HepG2 (cell line): Measurements from ENCODE around the gene MACROD2. TPM values are rescaled to one million over a fixed set of nuclear protein-coding genes. Genes with fewer than 3 reads are reported as not detected.

Experiments
- ATAC-seq: fragments of 200-7000 bp; cut with Tn5 transposase; 3 replicates; pipeline ENCODE4 v1.9.1; 2020; ENCODE audit warnings: mild to moderate bottlenecking, moderate library complexity
- BruUV-seq: library from RNA; stranded (reverse); fragments of 400-500 nt; replicated peaks from 2 replicates; lab custom pipeline; 2021; lab: Mats Ljungman, UMichigan
- CTCF ChIA-PET: fragments of 300-600 bp; formaldehyde crosslinking; extraction: SDS; loops from one replicate; lab custom pipeline; 2021; ENCODE audit warnings: low total read pairs, inconsistent platforms, low intra/inter-chr PET ratio; lab: Yijun Ruan, JAX
- POLR2A ChIA-PET: fragments of 350-600 bp; sonication (Branson Sonifier 250); formaldehyde crosslinking; loops from one replicate; lab custom pipeline; 2020; ENCODE audit warnings: antibody characterized with exemption, inconsistent platforms; lab: Yijun Ruan, JAX
- DNase-seq: peaks from one replicate; pipeline ENCODE4 v3.0.0-alpha.2; 2015; ENCODE audit warnings: low spot score
- FAIRE-seq: peaks from 3 replicates; lab custom pipeline; 2011; peaks lifted over from hg19 to GRCh38; lab: Jason Lieb, UNC
- H2AFZ ChIP-seq: one replicate; pipeline ENCODE4 v1.6.1; 2011; ENCODE audit warnings: low read length, inconsistent platforms
- H3K27ac ChIP-seq: fragments of 300-600 bp; 3 replicates; pipeline ENCODE4 v1.8.0; 2011; ENCODE audit warnings: mixed run types, mild to moderate bottlenecking, mixed read lengths, low read length, inconsistent platforms; ENCODE audit not compliant: insufficient read depth; ENCODE audit errors: extremely low read length
- H3K27me3 ChIP-seq, 2 experiments: fragments of 200-600 bp in 1 of 2; 2 replicates in 1 of 2; 3 replicates in 1 of 2; pipeline versions ENCODE4 v1.6.0 to v1.8.0; 2011; ENCODE audit warnings: low read length in 2 of 2, mild to moderate bottlenecking in 2 of 2, moderate library complexity in 2 of 2, inconsistent platforms in 1 of 2; ENCODE audit not compliant: insufficient read depth in 2 of 2, control insufficient read depth in 1 of 2
- H3K36me3 ChIP-seq, 2 experiments: fragments of 200-600 bp in 1 of 2; replicated peaks in 1 of 2; 2 replicates in 1 of 2; 3 replicates in 1 of 2; pipeline versions ENCODE4 v1.5.1 to v1.8.0; 2011; ENCODE audit warnings: low read length in 2 of 2, inconsistent platforms in 1 of 2; ENCODE audit not compliant: insufficient read depth in 2 of 2, control insufficient read depth in 1 of 2
- H3K4me1 ChIP-seq: 2 replicates; pipeline ENCODE4 v1.5.1; 2012; ENCODE audit warnings: low read length, inconsistent platforms; ENCODE audit not compliant: insufficient read depth
- H3K4me2 ChIP-seq: 2 replicates; pipeline ENCODE4 v1.6.0; 2011; ENCODE audit warnings: low read depth, low read length, inconsistent platforms
- H3K4me3 ChIP-seq, 3 experiments: fragments of 200-600 bp in 1 of 3; sonication (generic), shearing (Covaris generic) in 1 of 3; replicated peaks in 1 of 3; 2 replicates each; pipeline ENCODE4 v1.5.1; 2011 to 2016; ENCODE audit warnings: low read length in 3 of 3, inconsistent platforms in 2 of 3, low read depth in 2 of 3, mild to moderate bottlenecking in 2 of 3, control low read depth in 1 of 3, mixed read lengths in 1 of 3; ENCODE audit not compliant: insufficient read depth in 1 of 3
- H3K79me2 ChIP-seq: one replicate; pipeline ENCODE4 v1.6.1; 2011; ENCODE audit warnings: low read length, inconsistent platforms; ENCODE audit not compliant: insufficient read depth
- H3K9ac ChIP-seq: 2 replicates; pipeline ENCODE4 v1.6.0; 2011; ENCODE audit warnings: mild to moderate bottlenecking, low read depth, low read length, inconsistent platforms; ENCODE audit not compliant: insufficient read depth
- H3K9me3 ChIP-seq: 2 replicates; pipeline ENCODE4 v1.5.1; 2012; ENCODE audit warnings: mild to moderate bottlenecking, low read length
- H4K20me1 ChIP-seq: 2 replicates; pipeline ENCODE4 v1.6.0; 2011; ENCODE audit warnings: inconsistent platforms, mild to moderate bottlenecking, low read length, moderate library complexity; ENCODE audit not compliant: insufficient read depth
- CHCHD3 ChIP-seq: sonication (generic); formaldehyde crosslinking; IDR thresholded peaks from 2 replicates; pipeline ENCODE4 v1.8.0; 2022; ENCODE audit warnings: mild to moderate bottlenecking, missing genetic modification reagents, moderate library complexity
- NFYC ChIP-seq: IDR thresholded peaks from 2 replicates; pipeline ENCODE4 v1.6.1; 2016; ENCODE audit warnings: missing genetic modification reagents, missing compliant biosample characterization
- SIX1 ChIP-seq: sonication (generic); formaldehyde crosslinking; IDR thresholded peaks from 2 replicates; pipeline ENCODE4 v1.4.0; 2020; ENCODE audit warnings: missing genetic modification reagents, borderline replicate concordance
- SNAPC2 ChIP-seq: sonication (generic); formaldehyde crosslinking; IDR thresholded peaks from 2 replicates; pipeline ENCODE4 v1.8.1; 2022; ENCODE audit warnings: mild to moderate bottlenecking, missing genetic modification reagents
- SP140L ChIP-seq: sonication (generic); formaldehyde crosslinking; IDR thresholded peaks from 2 replicates; pipeline ENCODE4 v1.4.0; 2020; ENCODE audit warnings: missing genetic modification reagents, borderline replicate concordance
- ZFP36 ChIP-seq: fragments of 150-350 bp; IDR thresholded peaks from 2 replicates; pipeline ENCODE4 v1.6.1; 2018; ENCODE audit warnings: borderline replicate concordance, low read length, low read depth; ENCODE audit not compliant: partially characterized antibody
- ZNF337 ChIP-seq: sonication (generic); formaldehyde crosslinking; IDR thresholded peaks from 2 replicates; pipeline ENCODE4 v1.5.1; 2020; ENCODE audit warnings: missing genetic modification reagents, low read depth, mild to moderate bottlenecking, borderline replicate concordance
- WGBS: methylation state at CpG from one replicate; pipeline ENCODE4 v1.1.6; 2017; ENCODE audit warnings: low lambda C conversion rate; 5-methylcytosine and 5-hydroxymethylcytosine counted together
- in situ Hi-C: cut with HindIII; loops from 2 replicates; pipeline ENCODE4 v1.10.0; 2017; ENCODE audit warnings: low pct_unique_long_range_greater_than_20kb; ENCODE audit not compliant: extremely low pct_ligation_motif_present
- intact Hi-C: fragments of 100-400 bp; cut with micrococcal nuclease; formaldehyde crosslinking; loops from one replicate; pipeline ENCODE4 v1.10.0; 2022; ENCODE audit not compliant: unreplicated experiment
- polyA plus RNA-seq, 8 experiments: library from polyadenylated mRNA; depleted of rRNA in 3 of 8; stranded (reverse) in 7 of 8; unstranded in 1 of 8; fragments of >200 nt; fragmentation: Illumina TruSeq in 4 of 8; extraction: Trizol in 4 of 8; gene quantifications; 2 replicates each; pipeline versions ENCODE4 v1.2.1 to v1.2.3, GENCODE V29; 2011 to 2016; ENCODE audit warnings: low read depth in 4 of 8, missing spikeins in 1 of 8, mixed read lengths in 1 of 8; ENCODE audit not compliant: insufficient read depth in 1 of 8
- total RNA-seq, 5 experiments: library from RNA; depleted of rRNA; stranded (reverse); fragments of >200 nt; fragmentation: Illumina TruSeq; extraction: Trizol; gene quantifications; 2 replicates each; pipeline ENCODE4 v1.2.3, GENCODE V29; 2016; ENCODE audit warnings: low read depth in 1 of 5
- TF ChIP-seq, protein P1 (sequence below), 2 experiments: sonication (generic) in 1 of 2; formaldehyde crosslinking in 1 of 2; IDR thresholded peaks; 2 replicates each; pipeline versions ENCODE4 v1.4.0 to v1.6.1; 2016 to 2020; ENCODE audit warnings: borderline replicate concordance in 1 of 2, low read depth in 1 of 2, mild to moderate bottlenecking in 1 of 2, missing genetic modification reagents in 1 of 2

The MACROD2 gene
- total and polyA plus RNA-seq, 2 of the 13 experiments (the other 11 are each of a cell fraction or from before 2014, with no cell fraction given), result 0.13 to 0.51 TPM

DNA sequence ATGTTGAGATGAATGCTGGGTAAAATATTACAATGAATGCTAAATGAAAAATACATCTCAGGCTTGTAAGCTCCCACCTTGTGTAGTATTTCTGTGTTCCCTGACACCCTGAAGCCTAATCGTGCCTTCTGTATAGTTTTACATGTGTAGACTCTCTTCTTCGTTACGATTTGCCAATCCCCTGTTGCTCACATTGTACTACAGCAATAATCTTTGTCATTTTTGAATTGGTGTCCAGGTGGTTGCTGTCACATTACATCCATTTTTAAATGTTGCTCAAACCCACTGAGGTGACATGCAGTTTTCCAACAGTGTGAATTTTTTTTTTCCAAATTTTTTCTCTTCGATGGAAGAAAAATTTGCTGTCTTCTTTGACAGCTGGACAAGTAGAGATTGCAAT, 642.1 kb downstream of the MACROD2 start:
- under 1% methylated on average over 4 of the region's 4 CpGs for WGBS
- DNase-seq (no peak), FAIRE-seq (no peak), ATAC-seq (no peak)
- H3K4me1 ChIP-seq, result no peaks in the 10 kb centered on the region
- in situ Hi-C loops, result no loop called here
- H3K4me2 ChIP-seq, result no peak overlapping the region
- no peaks in the 10 kb centered on the region for H3K27me3 ChIP-seq
- H3K4me3 ChIP-seq, result no peak overlapping the region
- intact Hi-C loops, result no loop called here
- BruUV-seq, result no TSS peak
- CTCF ChIA-PET, result no interaction called here
- peaks cover 33% of the 10 kb centered on the region for H3K9me3 ChIP-seq
- TF ChIP-seq SIX1 (CRISPR knock-in tag), result no peak
- no peak for TF ChIP-seq SP140L (CRISPR knock-in tag)
- no peak for TF ChIP-seq ZFP36
- TF ChIP-seq NFYC (CRISPR knock-in tag), result no peak
- no peak for TF ChIP-seq CHCHD3 (CRISPR knock-in tag)
- TF ChIP-seq SNAPC2 (CRISPR knock-in tag), result no peak
- TF ChIP-seq ZNF337 (CRISPR knock-in tag), result no peak
- TF ChIP-seq, protein P1, sequence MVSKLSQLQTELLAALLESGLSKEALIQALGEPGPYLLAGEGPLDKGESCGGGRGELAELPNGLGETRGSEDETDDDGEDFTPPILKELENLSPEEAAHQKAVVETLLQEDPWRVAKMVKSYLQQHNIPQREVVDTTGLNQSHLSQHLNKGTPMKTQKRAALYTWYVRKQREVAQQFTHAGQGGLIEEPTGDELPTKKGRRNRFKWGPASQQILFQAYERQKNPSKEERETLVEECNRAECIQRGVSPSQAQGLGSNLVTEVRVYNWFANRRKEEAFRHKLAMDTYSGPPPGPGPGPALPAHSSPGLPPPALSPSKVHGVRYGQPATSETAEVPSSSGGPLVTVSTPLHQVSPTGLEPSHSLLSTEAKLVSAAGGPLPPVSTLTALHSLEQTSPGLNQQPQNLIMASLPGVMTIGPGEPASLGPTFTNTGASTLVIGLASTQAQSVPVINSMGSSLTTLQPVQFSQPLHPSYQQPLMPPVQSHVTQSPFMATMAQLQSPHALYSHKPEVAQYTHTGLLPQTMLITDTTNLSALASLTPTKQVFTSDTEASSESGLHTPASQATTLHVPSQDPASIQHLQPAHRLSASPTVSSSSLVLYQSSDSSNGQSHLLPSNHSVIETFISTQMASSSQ (IDR thresholded peaks at IDR 0.05; ENCODE audit: low read depth), result no peak
- TF ChIP-seq, protein P1 (CRISPR knock-in tag; IDR thresholded peaks at IDR 0.05; ENCODE audit: borderline replicate concordance), result no peak
- H3K36me3 ChIP-seq, result no peaks in the 10 kb centered on the region
- H3K79me2 ChIP-seq, result no peaks in the 10 kb centered on the region
- H4K20me1 ChIP-seq, result no peaks in the 10 kb centered on the region
- H2AFZ ChIP-seq, result no peak overlapping the region
- POLR2A ChIA-PET, result no interaction called here
- H3K9ac ChIP-seq, result no peak overlapping the region
- H3K27ac ChIP-seq, result no peak overlapping the region
